Measurements from ENCODE around the gene KRT10. TPM values are rescaled to one million over a fixed set of nuclear protein-coding genes. Genes with fewer than 3 reads are reported as not detected.
A peak's percentile ranks its signal among the peaks of the same experiment; 100 is the strongest.

The KRT10 gene
- total RNA-seq, 1 donor from 2014 or later = 29.9 TPM

GRCh38 chr17:40821536-40821935 lies 878 bp downstream of the KRT10 start:
- Histone ChIP-seq H3K4me3 (ENCODE audit: low read depth, low read length) (no peak overlapping the region), H3K27me3 (ENCODE audit: control insufficient read depth, insufficient read depth, low read length) (no peaks in the 10 kb centered on the region), H3K36me3 (ENCODE audit: control insufficient read depth, insufficient read depth, low read length) (peaks cover 2% of the 10 kb centered on the region)
- TF ChIP-seq, protein P1, sequence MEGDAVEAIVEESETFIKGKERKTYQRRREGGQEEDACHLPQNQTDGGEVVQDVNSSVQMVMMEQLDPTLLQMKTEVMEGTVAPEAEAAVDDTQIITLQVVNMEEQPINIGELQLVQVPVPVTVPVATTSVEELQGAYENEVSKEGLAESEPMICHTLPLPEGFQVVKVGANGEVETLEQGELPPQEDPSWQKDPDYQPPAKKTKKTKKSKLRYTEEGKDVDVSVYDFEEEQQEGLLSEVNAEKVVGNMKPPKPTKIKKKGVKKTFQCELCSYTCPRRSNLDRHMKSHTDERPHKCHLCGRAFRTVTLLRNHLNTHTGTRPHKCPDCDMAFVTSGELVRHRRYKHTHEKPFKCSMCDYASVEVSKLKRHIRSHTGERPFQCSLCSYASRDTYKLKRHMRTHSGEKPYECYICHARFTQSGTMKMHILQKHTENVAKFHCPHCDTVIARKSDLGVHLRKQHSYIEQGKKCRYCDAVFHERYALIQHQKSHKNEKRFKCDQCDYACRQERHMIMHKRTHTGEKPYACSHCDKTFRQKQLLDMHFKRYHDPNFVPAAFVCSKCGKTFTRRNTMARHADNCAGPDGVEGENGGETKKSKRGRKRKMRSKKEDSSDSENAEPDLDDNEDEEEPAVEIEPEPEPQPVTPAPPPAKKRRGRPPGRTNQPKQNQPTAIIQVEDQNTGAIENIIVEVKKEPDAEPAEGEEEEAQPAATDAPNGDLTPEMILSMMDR (IDR thresholded peaks at IDR 0.05; ENCODE audit: insufficient read depth, low read length, poor library complexity, severe bottlenecking) = no peak
- no peak for DNase-seq (ENCODE audit: low read depth)

DNA sequence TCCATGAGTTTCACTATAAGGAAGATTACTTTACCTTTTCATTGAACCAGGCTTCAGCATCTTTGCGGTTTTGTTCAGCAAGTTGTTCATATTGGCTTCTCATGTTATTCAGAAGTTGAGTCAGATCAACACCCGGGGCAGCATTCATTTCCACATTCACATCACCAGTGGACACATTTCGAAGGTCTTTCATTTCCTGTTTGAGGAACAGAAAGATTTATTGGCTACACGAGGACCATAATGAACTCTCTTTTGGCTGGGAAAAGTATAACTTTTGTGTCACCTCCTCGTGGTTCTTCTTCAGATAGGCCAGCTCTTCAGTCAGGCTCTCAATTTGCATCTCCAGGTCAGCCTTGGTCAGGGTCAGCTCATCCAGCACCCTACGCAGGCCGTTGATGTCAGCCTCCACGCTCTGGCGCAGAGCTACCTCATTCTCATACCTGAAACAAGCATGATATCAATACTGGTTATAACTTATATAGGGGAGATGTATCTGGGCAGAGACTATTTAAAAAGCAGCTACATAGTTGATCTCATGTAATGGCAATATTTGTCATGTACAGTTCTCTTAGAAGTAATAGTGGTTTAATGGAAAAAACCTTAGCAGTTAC lies 2.1 kb downstream of the KRT10 start:
- no peak for DNase-seq (ENCODE audit: low read depth)
- H3K36me3 ChIP-seq (ENCODE audit: control insufficient read depth, insufficient read depth, low read length) = peaks cover 2% of the 10 kb centered on the region
- TF ChIP-seq, protein P1 (IDR thresholded peaks at IDR 0.05; ENCODE audit: insufficient read depth, low read length, poor library complexity, severe bottlenecking) = no peak
- no peak overlapping the region for H3K4me3 ChIP-seq (ENCODE audit: low read depth, low read length)
- no peaks in the 10 kb centered on the region for H3K27me3 ChIP-seq (ENCODE audit: control insufficient read depth, insufficient read depth, low read length)

DNA sequence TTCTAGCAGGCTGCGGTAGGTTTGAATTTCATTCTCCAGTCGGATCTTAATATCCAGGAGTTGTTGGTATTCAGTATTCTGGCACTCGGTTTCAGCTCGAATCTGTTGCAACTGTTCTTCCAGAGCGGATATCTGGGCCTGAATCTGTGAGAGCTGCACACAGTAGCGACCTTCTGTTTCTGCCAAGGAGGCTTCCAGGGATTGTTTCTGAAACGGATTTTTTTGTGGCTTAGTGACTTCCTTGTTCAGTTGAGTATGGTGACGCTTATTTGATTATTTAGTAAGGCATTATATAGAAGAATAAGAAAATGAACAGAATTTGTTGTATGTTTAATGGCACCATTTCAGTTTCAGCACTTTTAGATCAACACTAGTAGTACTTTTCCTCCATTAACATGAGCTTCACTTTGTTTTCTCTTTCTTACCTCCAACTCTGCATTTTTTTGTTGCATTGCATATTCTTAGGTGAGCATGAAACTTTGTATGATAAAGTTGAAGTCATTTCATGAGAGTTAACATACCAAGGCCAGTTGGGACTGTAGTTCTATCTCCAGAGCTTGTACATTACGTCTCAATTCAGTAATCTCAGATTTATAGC lies 2.8 kb downstream of the KRT10 start:
- DNase-seq (ENCODE audit: low read depth) = no peak
- H3K27me3 ChIP-seq (ENCODE audit: control insufficient read depth, insufficient read depth, low read length) = no peaks in the 10 kb centered on the region
- H3K36me3 ChIP-seq (ENCODE audit: control insufficient read depth, insufficient read depth, low read length) = peaks cover 2% of the 10 kb centered on the region
- peak overlapping the region; percentile 60 for H3K4me3 ChIP-seq (ENCODE audit: low read depth, low read length)
- TF ChIP-seq, protein P1 (IDR thresholded peaks at IDR 0.05; ENCODE audit: insufficient read depth, low read length, poor library complexity, severe bottlenecking) = no peak

GRCh38 chr17:40818733-40819527 lies 3.5 kb downstream of the KRT10 start:
- TF ChIP-seq, protein P1 (IDR thresholded peaks at IDR 0.05; ENCODE audit: insufficient read depth, low read length, poor library complexity, severe bottlenecking) = no peak
- H3K4me3 ChIP-seq (ENCODE audit: low read depth, low read length) = peak overlapping the region; percentile 60
- peaks cover 2% of the 10 kb centered on the region for H3K36me3 ChIP-seq (ENCODE audit: control insufficient read depth, insufficient read depth, low read length)
- H3K27me3 ChIP-seq (ENCODE audit: control insufficient read depth, insufficient read depth, low read length) = no peaks in the 10 kb centered on the region
- peak; percentile 12 for DNase-seq (ENCODE audit: low read depth)

DNA sequence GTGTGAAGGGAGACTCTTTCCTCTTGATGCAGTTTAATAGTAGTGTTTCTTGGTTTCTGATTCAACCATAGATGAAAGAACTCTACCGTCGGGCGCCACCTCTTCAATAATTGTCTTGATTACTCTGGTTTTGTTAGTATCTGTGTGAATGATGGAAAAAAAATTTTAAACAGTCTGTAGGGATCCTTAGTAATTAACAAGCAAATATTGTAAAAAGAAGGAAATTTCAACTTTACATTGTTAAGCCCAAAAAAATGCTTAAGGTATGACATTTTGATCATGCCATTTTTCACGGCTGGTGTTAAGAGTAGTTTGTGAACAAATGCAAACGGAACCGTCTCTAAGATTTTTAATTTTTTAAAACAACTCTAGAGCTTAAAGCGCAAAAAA lies 4.1 kb downstream of the KRT10 start:
- Histone ChIP-seq H3K4me3 (ENCODE audit: low read depth, low read length) (peak overlapping the region; percentile 60), H3K27me3 (ENCODE audit: control insufficient read depth, insufficient read depth, low read length) (no peaks in the 10 kb centered on the region), H3K36me3 (ENCODE audit: control insufficient read depth, insufficient read depth, low read length) (peaks cover 2% of the 10 kb centered on the region)
- TF ChIP-seq, protein P1 (IDR thresholded peaks at IDR 0.05; ENCODE audit: insufficient read depth, low read length, poor library complexity, severe bottlenecking) = no peak
- no peak for DNase-seq (ENCODE audit: low read depth)
